Limb (tissue), 2 donors: Measurements from ENCODE around the gene MYCBPAP.

Experiments used
- DNase-seq, 2 donors: peaks; one replicate each; pipeline ENCODE4 v3.0.0-alpha.2; 2016; ENCODE audit errors: extremely low spot score in 2 of 2

The MYCBPAP gene

GRCh38 chr17:50535407-50535806 is 27.2 kb downstream of the MYCBPAP start:
- DNase-seq, result no peak

GRCh38 chr17:50536683-50537646 is 28.7 kb downstream of the MYCBPAP start:
- no peak for DNase-seq

DNA sequence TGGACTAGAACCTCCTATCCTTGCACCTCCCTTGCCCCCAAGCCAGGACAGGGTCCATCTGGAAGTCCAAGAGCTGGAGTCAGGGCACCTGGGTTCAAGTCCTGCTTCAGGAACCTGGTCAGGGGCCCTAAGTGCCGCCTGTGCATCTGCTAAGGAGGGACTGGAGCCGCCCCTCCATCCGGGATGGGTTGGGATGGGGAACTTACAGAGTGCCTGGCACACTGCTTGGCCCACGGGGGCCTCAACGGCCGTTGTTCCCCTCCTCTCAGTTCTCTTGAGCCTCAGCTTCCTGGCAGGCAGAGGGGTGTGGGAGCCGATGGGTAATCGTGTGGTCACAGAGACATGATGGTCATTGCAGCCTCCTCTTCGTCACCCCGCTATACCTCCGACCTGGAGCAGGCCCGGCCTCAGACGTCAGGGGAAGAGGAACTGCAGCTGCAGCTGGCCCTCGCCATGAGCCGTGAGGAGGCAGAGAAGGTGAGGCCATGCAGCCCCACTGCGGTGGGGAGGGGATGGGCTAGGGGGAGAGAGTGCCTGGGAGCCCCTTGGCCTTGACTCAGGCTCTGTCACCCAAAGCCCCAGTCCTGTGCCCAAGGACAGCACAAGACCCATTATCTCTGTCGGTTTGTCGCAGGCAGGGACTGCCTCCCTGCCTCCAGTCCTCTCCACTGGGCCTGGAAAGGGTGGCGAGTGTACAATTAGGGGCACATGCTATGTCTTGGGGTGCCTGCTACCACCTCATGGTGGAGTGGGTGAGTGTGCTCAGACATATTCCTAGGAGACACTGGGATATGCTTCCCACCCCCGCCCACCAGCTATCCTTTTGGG is 29.7 kb downstream of the MYCBPAP start:
- no peak for DNase-seq

DNA sequence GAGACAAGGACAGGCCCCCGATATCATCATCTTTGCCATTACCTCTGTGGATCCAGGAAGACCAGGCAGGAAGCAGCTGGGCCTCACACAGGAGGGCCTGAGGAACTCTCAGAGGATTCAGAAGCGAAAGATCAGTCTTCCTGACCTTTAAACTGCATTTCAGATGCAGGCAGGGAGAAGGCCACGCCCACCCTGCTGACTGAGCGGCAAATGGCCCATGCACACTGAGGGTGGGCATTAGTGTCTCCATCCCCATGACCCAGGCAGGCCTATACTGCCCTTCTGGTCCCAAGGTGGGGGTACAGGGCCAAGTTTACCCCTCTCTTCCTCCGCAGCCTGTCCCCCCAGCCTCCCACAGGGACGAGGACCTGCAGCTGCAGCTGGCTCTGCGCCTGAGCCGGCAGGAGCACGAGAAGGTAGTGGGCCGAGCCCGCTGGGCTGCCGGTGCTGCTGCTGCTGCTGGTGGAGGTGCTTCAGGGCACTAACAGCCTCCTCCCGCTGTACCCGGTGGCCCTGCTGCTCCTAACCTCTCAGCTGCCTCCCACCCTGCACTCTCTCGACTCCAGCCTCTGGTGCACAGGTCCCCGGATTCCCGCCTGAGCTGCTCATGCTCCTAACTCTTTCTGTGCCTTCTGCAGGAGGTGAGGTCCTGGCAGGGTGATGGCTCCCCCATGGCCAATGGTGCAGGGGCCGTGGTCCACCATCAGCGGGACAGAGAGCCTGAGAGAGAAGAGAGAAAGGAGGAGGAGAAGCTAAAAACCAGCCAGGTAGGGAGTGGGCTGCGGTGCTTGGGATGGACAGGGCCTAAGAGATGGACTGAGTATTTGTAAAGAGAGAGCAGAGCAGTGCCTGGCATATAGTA is 30.5 kb downstream of the MYCBPAP start:
- DNase-seq, result no peak

DNA sequence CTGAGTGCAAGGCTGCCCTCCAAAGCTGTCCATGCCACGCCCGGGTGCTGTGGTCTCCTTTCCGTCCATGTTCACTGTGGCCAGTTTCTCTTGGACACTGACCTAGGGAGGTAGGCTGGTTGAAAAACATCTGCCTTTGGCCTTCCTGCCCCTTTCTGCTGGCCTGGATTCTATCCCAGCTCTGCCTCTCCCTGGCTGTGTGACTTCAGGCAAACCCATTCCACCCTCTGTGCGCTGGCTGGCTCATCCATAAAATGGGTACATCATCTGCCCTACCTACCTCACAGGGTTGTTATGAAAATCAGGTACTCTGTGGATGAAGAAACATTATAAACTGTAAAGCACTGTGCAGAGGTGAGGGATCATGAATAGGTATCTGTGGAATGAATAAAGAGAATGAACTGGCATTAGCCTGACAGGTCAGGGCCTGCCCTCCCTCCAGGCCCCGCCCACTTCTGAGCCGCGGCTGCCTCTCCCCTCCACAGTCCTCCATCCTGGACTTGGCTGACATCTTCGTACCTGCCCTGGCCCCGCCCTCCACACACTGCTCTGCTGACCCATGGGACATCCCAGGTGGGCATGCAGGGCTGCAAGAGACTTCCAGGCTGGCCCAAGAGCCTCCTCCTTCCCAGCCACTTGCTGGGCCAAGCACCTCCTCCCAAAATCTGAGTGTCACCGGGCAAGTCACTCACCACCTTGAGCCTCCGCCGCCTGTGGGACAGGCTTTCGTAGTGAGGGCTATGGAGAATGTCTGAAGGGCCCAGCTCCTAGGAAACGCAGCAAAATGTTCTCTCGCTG is 31.7 kb downstream of the MYCBPAP start:
- DNase-seq, result no peak

DNA sequence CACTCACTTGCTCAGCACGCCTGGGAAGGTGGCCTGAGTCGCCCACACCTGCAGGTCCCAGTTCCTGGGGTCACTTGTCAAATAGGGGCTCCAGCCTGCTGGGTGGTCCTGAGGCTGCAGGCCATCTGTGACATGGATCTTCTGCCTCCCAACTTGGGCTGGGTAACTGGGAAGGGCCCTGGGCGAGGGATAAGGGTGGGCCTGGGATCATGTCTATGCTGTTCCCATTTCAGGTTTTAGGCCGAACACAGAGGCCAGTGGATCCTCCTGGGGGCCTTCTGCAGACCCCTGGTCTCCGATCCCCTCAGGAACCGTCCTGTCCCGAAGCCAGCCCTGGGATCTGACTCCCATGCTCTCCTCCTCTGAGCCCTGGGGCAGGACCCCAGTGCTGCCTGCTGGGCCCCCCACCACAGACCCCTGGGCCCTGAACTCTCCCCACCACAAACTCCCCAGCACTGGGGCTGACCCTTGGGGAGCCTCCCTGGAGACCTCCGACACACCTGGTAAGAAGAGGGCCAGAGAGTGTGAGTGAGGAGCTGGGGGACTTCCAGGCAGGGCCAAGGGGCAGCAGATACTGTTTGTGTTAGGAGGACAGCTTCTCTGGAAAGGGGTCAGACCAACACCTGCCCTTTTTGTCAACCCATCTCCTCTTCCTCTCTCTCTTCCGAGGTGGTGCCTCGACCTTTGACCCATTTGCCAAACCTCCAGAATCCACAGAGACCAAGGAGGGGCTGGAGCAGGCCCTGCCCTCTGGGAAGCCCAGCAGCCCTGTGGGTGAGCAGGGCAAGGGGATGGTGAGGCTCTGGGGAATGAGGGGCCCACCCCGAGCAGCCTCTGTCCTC is 32.5 kb downstream of the MYCBPAP start:
- no peak for DNase-seq

DNA sequence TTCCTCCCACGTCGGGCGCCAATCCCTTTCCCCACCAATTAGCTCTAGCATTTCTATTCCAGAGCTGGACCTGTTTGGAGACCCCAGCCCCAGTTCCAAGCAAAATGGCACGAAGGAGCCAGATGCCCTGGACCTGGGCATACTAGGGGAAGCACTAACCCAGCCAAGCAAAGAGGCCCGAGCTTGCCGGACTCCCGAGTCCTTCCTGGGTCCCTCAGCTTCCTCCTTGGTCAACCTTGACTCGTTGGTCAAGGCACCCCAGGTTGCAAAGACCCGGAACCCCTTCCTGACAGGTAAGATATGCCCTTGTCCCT is 33.1 kb downstream of the MYCBPAP start:
- DNase-seq, result no peak

DNA sequence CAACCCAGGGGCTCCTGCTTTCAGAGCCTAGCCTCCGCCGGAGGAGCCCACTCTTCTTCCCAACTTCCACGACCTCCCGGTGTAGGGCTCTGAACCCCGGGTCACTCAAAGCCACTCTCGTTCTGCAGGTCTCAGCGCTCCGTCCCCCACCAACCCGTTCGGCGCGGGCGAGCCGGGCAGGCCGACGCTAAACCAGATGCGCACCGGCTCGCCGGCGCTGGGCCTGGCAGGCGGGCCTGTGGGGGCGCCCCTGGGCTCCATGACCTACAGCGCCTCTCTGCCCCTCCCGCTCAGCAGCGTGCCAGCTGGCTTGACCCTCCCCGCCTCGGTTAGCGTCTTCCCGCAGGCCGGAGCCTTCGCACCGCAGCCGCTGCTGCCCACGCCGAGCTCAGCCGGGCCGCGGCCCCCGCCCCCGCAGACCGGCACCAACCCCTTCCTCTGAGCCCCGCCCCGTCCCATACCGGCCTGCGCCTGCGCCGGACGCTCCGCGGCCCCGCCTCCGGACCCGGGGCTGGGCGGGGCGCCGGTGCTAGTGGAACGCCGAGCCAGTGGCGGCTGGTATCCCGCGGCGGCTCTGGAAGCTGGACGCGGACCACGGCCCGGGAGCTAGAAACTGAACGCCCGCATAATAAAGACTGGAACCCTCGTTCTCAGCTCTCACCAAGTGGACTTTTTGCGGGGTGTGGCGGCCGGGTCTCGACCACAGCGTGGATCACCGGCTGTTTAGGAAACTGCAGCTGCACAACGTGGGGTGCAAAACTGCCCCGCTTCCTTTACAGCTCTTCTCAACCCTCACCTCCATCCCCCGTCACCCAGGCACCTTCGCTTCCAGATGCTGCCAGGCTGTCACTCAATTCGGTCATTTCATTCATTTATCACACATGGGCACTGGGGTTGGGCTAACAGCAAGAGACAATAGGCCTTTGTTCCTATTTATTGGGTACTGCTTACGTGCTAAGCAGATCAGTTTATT is 33.8 kb downstream of the MYCBPAP start:
- DNase-seq, result peak; percentile 85 to 92

- DNase-seq, result no peak
Measured at GRCh38 chr17:50542795-50543774, 34.8 kb downstream of the MYCBPAP start.

- DNase-seq, result no peak
Measured at GRCh38 chr17:50544516-50544915, 36.3 kb downstream of the MYCBPAP start.

DNA sequence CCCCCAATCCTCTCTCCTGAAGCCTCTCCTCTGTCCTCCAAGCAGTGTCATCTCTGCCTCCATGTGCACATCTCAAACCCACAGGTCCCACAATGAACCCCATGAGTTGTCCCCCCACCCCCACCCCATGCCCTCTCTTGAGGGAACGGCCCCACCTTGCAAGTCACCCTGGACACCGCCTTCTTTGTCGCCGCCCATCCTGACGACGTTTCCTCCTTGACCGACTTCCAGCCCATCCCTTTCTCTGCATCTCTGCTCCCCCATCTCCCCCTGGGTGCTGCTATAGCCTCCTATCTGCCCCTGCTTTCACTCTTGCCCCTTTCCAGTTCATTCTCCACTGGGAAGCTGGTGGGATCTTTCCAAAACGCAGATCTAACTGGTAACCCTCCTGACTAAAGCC is 37.1 kb downstream of the MYCBPAP start:
- no peak for DNase-seq

- no peak for DNase-seq
Measured at GRCh38 chr17:50546701-50547034, 38.4 kb downstream of the MYCBPAP start.

DNA sequence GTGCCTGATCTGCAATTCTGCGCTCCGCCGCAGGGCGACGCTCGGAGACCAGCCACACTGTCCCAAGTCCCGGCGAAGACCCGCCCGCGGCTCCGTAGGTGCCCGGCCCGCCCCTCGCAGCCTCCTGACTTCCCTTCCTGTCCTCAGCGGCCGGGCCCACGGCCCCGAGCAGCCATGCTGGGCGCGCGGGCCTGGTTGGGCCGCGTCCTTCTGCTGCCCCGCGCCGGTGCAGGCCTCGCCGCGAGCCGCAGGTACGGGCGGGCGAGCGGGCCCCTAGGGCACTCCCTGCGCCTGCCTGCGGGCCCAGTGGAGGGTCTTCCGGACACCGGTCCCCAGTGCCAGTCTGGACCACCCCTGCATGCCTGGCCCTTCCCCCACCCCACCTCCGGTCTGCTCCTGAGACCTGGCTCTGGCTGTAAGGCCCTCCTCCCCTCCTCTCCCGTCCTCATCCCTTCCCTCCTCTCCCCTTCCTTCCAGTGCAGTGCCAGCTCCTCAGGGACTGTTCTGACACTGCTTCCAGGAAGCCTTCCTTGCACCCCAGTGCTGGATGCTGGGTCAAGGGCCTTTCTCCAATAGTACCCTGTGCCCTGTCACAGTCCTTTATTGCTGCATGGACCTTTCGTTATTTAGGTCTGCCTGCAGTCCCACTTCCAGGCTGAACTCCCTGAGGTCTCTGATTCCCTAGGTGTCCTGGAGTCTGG is 38.9 kb downstream of the MYCBPAP start, which contains the start of gene SPATA20:
Gene SPATA20 (plus strand): TSS at position 140 of the 701 bp plus-strand sequence. CDS start 35 bp downstream, at position 175.
- DNase-seq, result peak; percentile 89 to 91

GRCh38 chr17:50547736-50548083 is 39.5 kb downstream of the MYCBPAP start:
- peak in 1 of 2 donors; percentile 52 for DNase-seq

- DNase-seq, result no peak
Measured at GRCh38 chr17:50548831-50549230, 40.6 kb downstream of the MYCBPAP start.

GRCh38 chr17:50549256-50549941 is 41.2 kb downstream of the MYCBPAP start:
- DNase-seq, result no peak
